Occipital lobe (tissue), 2 donors: ENCODE results near the gene CSF2. TPM values are rescaled to one million over a fixed set of nuclear protein-coding genes. Genes with fewer than 3 reads are reported as not detected.

Experiments
- DNase-seq: peaks from one replicate; lab custom pipeline; 2025; lab: John Stamatoyannopoulos, UW
- total RNA-seq: library from RNA; depleted of rRNA; stranded (reverse); fragments of >200 nt; gene quantifications from one replicate; pipeline ENCODE4 v1.2.3, GENCODE V29; 2014

CSF2 gene
- total RNA-seq, 1 donor from 2014 or later, result not detected

GRCh38 chr5:132086277-132086794 lies 12.7 kb downstream of the CSF2 start:
- no peak for DNase-seq

- no peak for DNase-seq
Observed at GRCh38 chr5:132087176-132087575, 13.6 kb downstream of the CSF2 start.

- DNase-seq, result no peak
Observed at GRCh38 chr5:132087661-132088060, 14.1 kb downstream of the CSF2 start.

GRCh38 chr5:132089363-132089762 lies 15.8 kb downstream of the CSF2 start:
- DNase-seq, result no peak

- DNase-seq, result no peak
Observed at GRCh38 chr5:132090107-132090506, 16.5 kb downstream of the CSF2 start.

- DNase-seq, result no peak
Observed at GRCh38 chr5:132093271-132093670, 19.7 kb downstream of the CSF2 start.

- no peak for DNase-seq
Observed at GRCh38 chr5:132094393-132095076, 20.9 kb downstream of the CSF2 start.

GRCh38 chr5:132095077-132095410 lies 21.5 kb downstream of the CSF2 start:
- DNase-seq, result no peak

GRCh38 chr5:132095424-132095972 lies 21.9 kb downstream of the CSF2 start:
- no peak for DNase-seq

GRCh38 chr5:132096904-132097303 lies 23.3 kb downstream of the CSF2 start:
- DNase-seq, result no peak

- no peak for DNase-seq
Observed at GRCh38 chr5:132098151-132098594, 24.6 kb downstream of the CSF2 start.

GRCh38 chr5:132098621-132099020 lies 25.0 kb downstream of the CSF2 start:
- DNase-seq, result no peak

GRCh38 chr5:132099076-132099748 lies 25.6 kb downstream of the CSF2 start:
- DNase-seq, result no peak

GRCh38 chr5:132099905-132100304 lies 26.3 kb downstream of the CSF2 start:
- no peak for DNase-seq

- DNase-seq, result no peak
Observed at GRCh38 chr5:132100672-132101261, 27.2 kb downstream of the CSF2 start.

GRCh38 chr5:132101385-132101880 lies 27.8 kb downstream of the CSF2 start:
- no peak for DNase-seq

- DNase-seq, result no peak
Observed at GRCh38 chr5:132102101-132102701, 28.6 kb downstream of the CSF2 start.

- no peak for DNase-seq
Observed at GRCh38 chr5:132102944-132103331, 29.3 kb downstream of the CSF2 start.

- DNase-seq, result peak; percentile 7
Observed at GRCh38 chr5:132103332-132103951, 29.9 kb downstream of the CSF2 start.

GRCh38 chr5:132103969-132104391 lies 30.4 kb downstream of the CSF2 start:
- no peak for DNase-seq

- DNase-seq, result no peak
Observed at GRCh38 chr5:132104556-132104955, 31.0 kb downstream of the CSF2 start.
